SH-SY5Y (cell line): ENCODE measurements around the gene MORN1.

Experiments used
- GATA2 ChIP-seq: IDR thresholded peaks from 2 replicates; pipeline ENCODE4 v1.6.1; 2011; ENCODE audit warnings: mild to moderate bottlenecking, low read depth, low read length
- GATA3 ChIP-seq: IDR thresholded peaks from 2 replicates; pipeline ENCODE4 v1.6.1; 2011; ENCODE audit warnings: low read depth, mild to moderate bottlenecking, low read length, moderate library complexity

GRCh38 chr1:2316451-2316961, 74.8 kb downstream of the MORN1 start:
- TF ChIP-seq GATA2 (no peak), GATA3 (no peak)
